ENCODE data around the gene ADCK1.

DNA sequence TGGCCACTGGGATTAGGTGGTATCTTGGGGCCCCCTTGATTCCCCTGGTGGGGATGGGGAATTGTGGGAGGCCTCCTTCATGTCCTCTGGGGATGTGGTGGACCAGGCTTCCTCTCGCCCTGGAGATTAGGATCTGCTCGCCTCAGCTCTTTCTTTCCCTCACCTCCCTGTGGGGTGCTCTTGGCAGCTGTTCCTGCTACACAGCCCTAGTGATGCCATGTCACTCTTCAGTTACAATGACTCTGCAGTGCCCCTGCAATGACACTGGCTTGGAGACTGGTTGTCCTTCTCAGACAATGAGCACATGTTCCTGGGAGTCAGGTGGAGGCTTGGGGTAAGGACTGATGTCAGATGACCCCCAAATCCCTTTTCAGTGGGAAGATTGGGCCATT, 83.9 kb downstream of the ADCK1 start:
- no peak for TF ChIP-seq EZH2phosphoT487 (IDR thresholded peaks at IDR 0.05; ENCODE audit: insufficient read depth, low read depth)
- no peak for TF ChIP-seq EZH2 (IDR thresholded peaks at IDR 0.05; ENCODE audit: insufficient read depth, poor library complexity, severe bottlenecking)

All from GM23248 (cell line).